Measurements from ENCODE around the gene FDXR. TPM values are rescaled to one million over a fixed set of nuclear protein-coding genes. Genes with fewer than 3 reads are reported as not detected.

Gene FDXR
- total and polyA plus RNA-seq, 2 of the 8 experiments (the other 6 are each of a cell fraction or from before 2014, with no cell fraction given): 24.2 to 31.4 TPM

DNA sequence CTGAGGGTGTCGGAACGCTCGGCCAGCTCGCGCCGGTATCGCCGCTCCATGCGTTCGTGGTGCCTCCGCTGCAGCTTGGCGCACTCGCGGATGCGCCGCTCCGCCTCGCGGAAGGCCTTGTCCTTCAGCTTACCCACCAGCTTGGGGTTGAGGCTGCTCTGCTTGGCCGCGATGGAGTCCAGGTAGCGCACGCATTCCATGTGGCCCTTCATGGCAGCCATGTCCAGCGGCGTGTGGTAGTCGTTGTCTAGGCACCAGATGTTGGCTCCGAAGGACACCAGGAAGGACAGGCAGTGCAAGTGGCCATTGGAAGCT, 47.5 kb upstream of the FDXR start:
- Histone ChIP-seq H4K91ac (replicated peaks; ENCODE audit: insufficient read length, low read length) (peak overlapping the region; percentile 90), H4K8ac (ENCODE audit: extremely low read depth, insufficient read depth, low read length) (0 out of 2 replicates have a peak overlapping the region, but pooled peaks have one; percentile 62), H3K79me1 (ENCODE audit: low read depth, low read length) (no peaks in the 10 kb centered on the region), H2BK120ac (replicated peaks; ENCODE audit: low read depth, low read length) (no peak overlapping the region), H3K56ac (replicated peaks; ENCODE audit: insufficient read length, low read depth, low read length) (peak overlapping the region; percentile 9), H3K4me3 (ENCODE audit: extremely low read depth in 1 of 4, insufficient read depth in 2 of 4, low read depth in 3 of 4, low read length in 4 of 4) (no peak overlapping the region), H4K5ac (ENCODE audit: insufficient read length, low read depth, low read length) (no peak overlapping the region), H3K14ac (ENCODE audit: insufficient read length) (no peak overlapping the region), H2AK5ac (ENCODE audit: low read depth, low read length) (no peak overlapping the region), H3K36me3 (ENCODE audit: control insufficient read depth in 2 of 4, insufficient read depth in 4 of 4, low read length in 3 of 4) (no peaks in the 10 kb centered on the region; a peak in 1 of 8 replicates), H3K9me3 (ENCODE audit: insufficient read depth in 2 of 2, low read depth in 1 of 2, low read length in 1 of 2) (no peaks in the 10 kb centered on the region), H2BK12ac (ENCODE audit: low read depth, low read length) (peak overlapping the region; percentile 99; the same call in 1 of the 2 replicates), H3K23ac (ENCODE audit: insufficient read length) (no peak overlapping the region), H3K4me1 (replicated peaks in 1 of 4; ENCODE audit: control insufficient read depth in 3 of 4, insufficient read depth in 4 of 4, low read length in 3 of 4) (peaks cover 0 to 19% (median 16%) of the 10 kb centered on the region in 4 experiments; a peak in 6 of 7 replicates), H3K27ac (ENCODE audit: low read depth, low read length) (no peak overlapping the region), H2BK20ac (ENCODE audit: low read length) (peak overlapping the region; percentile 15; the same call in 1 of the 2 replicates), H2BK5ac (ENCODE audit: low read depth, low read length) (peak overlapping the region; percentile 54; the same call in 1 of the 2 replicates), H2AFZ (ENCODE audit: low read length) (no peak overlapping the region), H3K79me2 (ENCODE audit: control insufficient read depth in 1 of 2, insufficient read depth in 2 of 2, low read length in 2 of 2) (no peaks in the 10 kb centered on the region), H3K4ac (replicated peaks; ENCODE audit: insufficient read length, low read depth, low read length) (peak overlapping the region; percentile 59), H3K9ac (replicated peaks in 1 of 4; ENCODE audit: extremely low read depth in 1 of 4, low read depth in 3 of 4, low read length in 3 of 4) (no peak overlapping the region), H4K20me1 (replicated peaks in 1 of 2; ENCODE audit: control insufficient read depth in 1 of 2, insufficient read depth in 2 of 2, low read length in 2 of 2) (peaks cover 0 to 7% of the 10 kb centered on the region in 2 experiments), H3K23me2 (ENCODE audit: low read depth, low read length) (peaks cover 9% of the 10 kb centered on the region; the same call in 1 of the 2 replicates), H3K4me2 (ENCODE audit: insufficient read depth in 1 of 2, low read depth in 2 of 2, low read length in 2 of 2) (no peak overlapping the region), H2BK15ac (ENCODE audit: low read length) (peak overlapping the region; percentile 99; the same call in 1 of the 2 replicates), H3K18ac (ENCODE audit: extremely low read depth, low read length) (peak overlapping the region; percentile 55), H3K27me3 (replicated peaks in 1 of 4; ENCODE audit: control insufficient read depth in 3 of 4, extremely low read depth in 1 of 4, insufficient read depth in 3 of 4, low read length in 3 of 4) (peaks cover 28 to 38% (median 31%) of the 10 kb centered on the region in 4 experiments)
- FAIRE-seq (no peak), DNase-seq (ENCODE audit: low read depth in 1 of 2, low spot score in 2 of 2) (no peak)
- ChIA-PET CTCF (ENCODE audit: partially characterized antibody) (interaction anchor here (1.1 to 49.9 kb wide), 16 partner anchors 10 to 129 kb away, joined by 3 to 1072 read pairs (median 6); partner anchors contain the start of genes FADS6 and OTOP3), POLR2A (ENCODE audit: partially characterized antibody) (interaction anchor here (0.6 to 1.4 kb wide), 5 partner anchors 13 to 90 kb away, joined by 3 to 7 read pairs (median 3); partner anchors contain the start of gene FDXR)
- WGBS, 2 experiments (ENCODE audit: extremely low coverage in 1 of 2, insufficient coverage in 1 of 2, insufficient read length in 1 of 2, insufficient replicate concordance in 2 of 2, low coverage in 1 of 2, low lambda C conversion rate in 2 of 2, missing lambda C conversion rate in 1 of 2): 95% methylated on average over 27 of the region's 27 CpGs; no CpG with 5 or more reads in 1 of the 2 experiments
- TF ChIP-seq, protein P1, sequence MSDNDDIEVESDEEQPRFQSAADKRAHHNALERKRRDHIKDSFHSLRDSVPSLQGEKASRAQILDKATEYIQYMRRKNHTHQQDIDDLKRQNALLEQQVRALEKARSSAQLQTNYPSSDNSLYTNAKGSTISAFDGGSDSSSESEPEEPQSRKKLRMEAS (IDR thresholded peaks at IDR 0.05): no peak

Data from H1 (cell line).